Neutrophil (primary cell): ENCODE data around the gene CDKAL1.
"Not testable (repeated sequence)": the region's sequence is repeated elsewhere in the genome, so short reads cannot be mapped to it uniquely, and the experiment has no call there.

ENCODE experiments used
- H3K27ac ChIP-seq: fragments of 200-600 bp; sonication (generic); 2 replicates; pipeline ENCODE4 v1.5.1; 2016; ENCODE audit warnings: mild to moderate bottlenecking, moderate library complexity
- H3K27me3 ChIP-seq: fragments of 200-600 bp; sonication (generic); 2 replicates; pipeline ENCODE4 v1.6.0; 2016; ENCODE audit warnings: mild to moderate bottlenecking
- H3K36me3 ChIP-seq: fragments of 200-600 bp; sonication (generic); 2 replicates; pipeline ENCODE4 v1.5.1; 2017
- H3K4me1 ChIP-seq, 2 experiments: fragments of 200-600 bp in 1 of 2; sonication (generic) in 1 of 2; 1 replicate in 1 of 2; 2 replicates in 1 of 2; pipeline versions ENCODE4 v1.5.1 to v1.6.1; 2013 to 2016; ENCODE audit warnings: low read depth in 1 of 2, low read length in 1 of 2, mild to moderate bottlenecking in 1 of 2, moderate library complexity in 1 of 2; ENCODE audit not compliant: control insufficient read depth in 1 of 2, insufficient read depth in 1 of 2
- H3K4me3 ChIP-seq, 2 experiments: fragments of 200-600 bp in 1 of 2; sonication (generic) in 1 of 2; 1 replicate in 1 of 2; 2 replicates in 1 of 2; pipeline ENCODE4 v1.5.1; 2013 to 2016; ENCODE audit warnings: low read depth in 1 of 2, low read length in 1 of 2, mild to moderate bottlenecking in 1 of 2, moderate library complexity in 1 of 2
- H3K9me3 ChIP-seq: fragments of 200-600 bp; sonication (generic); 2 replicates; pipeline ENCODE4 v1.5.1; 2016
- CTCF ChIP-seq: fragments of 200-600 bp; sonication (generic); IDR thresholded peaks from 2 replicates; pipeline ENCODE4 v1.5.1; 2016; ENCODE audit warnings: antibody characterized with exemption

Gene CDKAL1

GRCh38 chr6:20755631-20756030 lies 221.4 kb downstream of the CDKAL1 start:
- Histone ChIP-seq H3K36me3 (no peaks in the 10 kb centered on the region), H3K27me3 (no peaks in the 10 kb centered on the region), H3K4me1 (no peaks in the 10 kb centered on the region), H3K4me3 (no peak overlapping the region), H3K9me3 (no peaks in the 10 kb centered on the region), H3K27ac (no peak overlapping the region)
- no peak for TF ChIP-seq CTCF

GRCh38 chr6:20756584-20757147 lies 222.4 kb downstream of the CDKAL1 start:
- not testable (repeated sequence) for H3K27me3 ChIP-seq, H3K4me3 ChIP-seq, H3K36me3 ChIP-seq, H3K4me1 ChIP-seq, H3K9me3 ChIP-seq, H3K27ac ChIP-seq

- H3K4me3 ChIP-seq, result no peak overlapping the region
- H3K9me3 ChIP-seq, result no peaks in the 10 kb centered on the region
- no peak for TF ChIP-seq CTCF
- H3K27me3 ChIP-seq, result no peaks in the 10 kb centered on the region
- H3K27ac ChIP-seq, result no peak overlapping the region
- no peaks in the 10 kb centered on the region for H3K4me1 ChIP-seq
- no peaks in the 10 kb centered on the region for H3K36me3 ChIP-seq
Observed at GRCh38 chr6:20757761-20758160, 223.5 kb downstream of the CDKAL1 start.

GRCh38 chr6:20763296-20763695 lies 229.0 kb downstream of the CDKAL1 start:
- H3K27me3 ChIP-seq, result no peaks in the 10 kb centered on the region
- H3K36me3 ChIP-seq, result no peaks in the 10 kb centered on the region
- no peaks in the 10 kb centered on the region for H3K9me3 ChIP-seq
- no peak overlapping the region for H3K27ac ChIP-seq
- no peak overlapping the region for H3K4me3 ChIP-seq
- TF ChIP-seq CTCF, result no peak
- no peaks in the 10 kb centered on the region for H3K4me1 ChIP-seq

- H3K27me3 ChIP-seq, result no peaks in the 10 kb centered on the region
- no peaks in the 10 kb centered on the region for H3K4me1 ChIP-seq
- H3K4me3 ChIP-seq, result no peak overlapping the region
- H3K27ac ChIP-seq, result no peak overlapping the region
- H3K36me3 ChIP-seq, result no peaks in the 10 kb centered on the region
- no peaks in the 10 kb centered on the region for H3K9me3 ChIP-seq
- TF ChIP-seq CTCF, result no peak
Observed at GRCh38 chr6:20769631-20770030, 235.4 kb downstream of the CDKAL1 start.

- Histone ChIP-seq H3K9me3 (no peaks in the 10 kb centered on the region), H3K36me3 (no peaks in the 10 kb centered on the region), H3K27me3 (no peaks in the 10 kb centered on the region), H3K4me3 (no peak overlapping the region), H3K27ac (no peak overlapping the region), H3K4me1 (no peaks in the 10 kb centered on the region)
- TF ChIP-seq CTCF, result no peak
Observed at GRCh38 chr6:20770773-20771172, 236.5 kb downstream of the CDKAL1 start.
